Measurements from ENCODE around the gene WBP11.

GRCh38 chr12:14841761-14842160 lies 38.5 kb upstream of the WBP11 start:
- TF ChIP-seq CTCF (IDR thresholded peaks at IDR 0.05; ENCODE audit: low read depth, low read length) (no peak), EZH2phosphoT487 (IDR thresholded peaks at IDR 0.05; ENCODE audit: low read depth) (no peak)

Measured in OCI-LY3 (cell line).